GM12892 (cell line): ENCODE measurements around the gene SLC10A3.

Experiments used
- POLR2A ChIP-seq: IDR thresholded peaks from 2 replicates; pipeline ENCODE4 v1.6.1; 2011; ENCODE audit warnings: low read depth, low read length, control low read depth
- POLR2AphosphoS5 ChIP-seq: IDR thresholded peaks from 2 replicates; pipeline ENCODE4 v1.6.1; 2011; ENCODE audit warnings: low read depth, low read length, control low read depth

GRCh38 chrX:154477891-154478477 is 12.4 kb downstream of the SLC10A3 start:
- TF ChIP-seq POLR2A (no peak), POLR2AphosphoS5 (no peak)
